IMR-90 (cell line): Measurements from ENCODE around the gene GRAMD4. TPM values are rescaled to one million over a fixed set of nuclear protein-coding genes. Genes with fewer than 3 reads are reported as not detected.

Experiments
- ATAC-seq: fragments of 200-7000 bp; cut with Tn5 transposase; 2 replicates; pipeline ENCODE4 v1.9.1; 2020; ENCODE audit warnings: low read depth, mild to moderate bottlenecking, moderate library complexity
- BruUV-seq: library from RNA; stranded (reverse); fragments of 400-500 nt; replicated peaks from 2 replicates; lab custom pipeline; 2021; lab: Mats Ljungman, UMichigan
- CTCF ChIA-PET: fragments of 300-600 bp; formaldehyde crosslinking; extraction: SDS; loops from one replicate; lab custom pipeline; 2021; ENCODE audit warnings: antibody characterized with exemption; lab: Yijun Ruan, JAX
- POLR2A ChIA-PET: fragments of 300-600 bp; sonication (Branson Sonifier 250); formaldehyde crosslinking; loops from one replicate; lab custom pipeline; 2022; ENCODE audit warnings: antibody characterized with exemption; ENCODE audit not compliant: unreplicated experiment; lab: Charles Lee
- DNase-seq: peaks from one replicate; pipeline ENCODE4 v3.0.0; 2013
- H2AFZ ChIP-seq: replicated peaks from 2 replicates; pipeline ENCODE3; 2013; ENCODE audit warnings: low read length, mild to moderate bottlenecking; ENCODE audit not compliant: poor library complexity
- H2AK5ac ChIP-seq: 2 replicates; pipeline ENCODE4 v1.6.1; 2013; ENCODE audit warnings: low read depth, low read length, inconsistent platforms
- H2AK9ac ChIP-seq: replicated peaks from 2 replicates; pipeline ENCODE3; 2013; ENCODE audit warnings: mild to moderate bottlenecking, low read depth, low read length, moderate library complexity; ENCODE audit not compliant: poor library complexity
- H2BK120ac ChIP-seq: 2 replicates; pipeline ENCODE4 v1.6.1; 2013; ENCODE audit warnings: low read depth, low read length, inconsistent platforms
- H2BK15ac ChIP-seq: 3 replicates; pipeline ENCODE4 v1.6.1; 2013; ENCODE audit warnings: low read depth, low read length, inconsistent platforms
- H2BK20ac ChIP-seq: 2 replicates; pipeline ENCODE4 v1.6.1; 2013; ENCODE audit warnings: low read depth, mild to moderate bottlenecking, inconsistent platforms, low read length, moderate library complexity
- H2BK5ac ChIP-seq: 2 replicates; pipeline ENCODE4 v1.6.1; 2013; ENCODE audit warnings: mild to moderate bottlenecking, low read depth, low read length, inconsistent platforms; ENCODE audit not compliant: poor library complexity, severe bottlenecking
- H3K14ac ChIP-seq: replicated peaks from 2 replicates; pipeline ENCODE4 v1.6.1; 2013; ENCODE audit warnings: low read depth, low read length, inconsistent platforms
- H3K18ac ChIP-seq: 2 replicates; pipeline ENCODE4 v1.6.1; 2013; ENCODE audit warnings: low read depth, low read length, control low read depth
- H3K23ac ChIP-seq: 2 replicates; pipeline ENCODE4 v1.6.1; 2013; ENCODE audit warnings: low read depth, low read length, inconsistent platforms
- H3K27ac ChIP-seq: 2 replicates; pipeline ENCODE4 v1.5.1; 2013; ENCODE audit warnings: mild to moderate bottlenecking, control low read depth, low read length; ENCODE audit not compliant: insufficient read depth
- H3K27me3 ChIP-seq: 2 replicates; pipeline ENCODE4 v1.6.1; 2013; ENCODE audit warnings: low read length; ENCODE audit not compliant: control insufficient read depth, insufficient read depth
- H3K36me3 ChIP-seq: 2 replicates; pipeline ENCODE4 v1.6.1; 2013; ENCODE audit warnings: low read length, mixed read lengths; ENCODE audit not compliant: control insufficient read depth, insufficient read depth
- H3K4ac ChIP-seq: 2 replicates; pipeline ENCODE4 v1.6.1; 2013; ENCODE audit warnings: low read depth, low read length, inconsistent platforms
- H3K4me1 ChIP-seq: 2 replicates; pipeline ENCODE4 v1.6.1; 2013; ENCODE audit warnings: low read length, mixed read lengths; ENCODE audit not compliant: control insufficient read depth, insufficient read depth
- H3K4me2 ChIP-seq: 2 replicates; pipeline ENCODE4 v1.6.1; 2013; ENCODE audit warnings: low read depth, mild to moderate bottlenecking, control low read depth, low read length, moderate library complexity
- H3K4me3 ChIP-seq: 2 replicates; pipeline ENCODE4 v1.5.1; 2013; ENCODE audit warnings: low read depth, mild to moderate bottlenecking, control low read depth, low read length, moderate library complexity; ENCODE audit not compliant: insufficient read depth
- H3K56ac ChIP-seq: 2 replicates; pipeline ENCODE4 v1.6.1; 2013; ENCODE audit warnings: low read length, inconsistent platforms; ENCODE audit not compliant: insufficient read depth; ENCODE audit errors: extremely low read depth
- H3K79me1 ChIP-seq, 2 experiments: 2 replicates each; pipeline ENCODE4 v1.6.1; 2013; ENCODE audit warnings: low read length in 2 of 2, inconsistent platforms in 1 of 2, low read depth in 1 of 2
- H3K9ac ChIP-seq: 2 replicates; pipeline ENCODE4 v1.6.1; 2013; ENCODE audit warnings: low read depth, low read length, control low read depth
- H3K9me1 ChIP-seq: 2 replicates; pipeline ENCODE4 v1.6.1; 2013; ENCODE audit warnings: low read length, inconsistent platforms; ENCODE audit not compliant: insufficient read depth
- H3K9me3 ChIP-seq: 2 replicates; pipeline ENCODE4 v1.6.1; 2013; ENCODE audit warnings: low read length; ENCODE audit not compliant: control insufficient read depth, insufficient read depth
- H4K20me1 ChIP-seq: 2 replicates; pipeline ENCODE4 v1.6.1; 2013; ENCODE audit warnings: low read length, inconsistent platforms; ENCODE audit not compliant: insufficient read depth
- H4K5ac ChIP-seq: 2 replicates; pipeline ENCODE4 v1.6.1; 2013; ENCODE audit warnings: mild to moderate bottlenecking, low read depth, low read length, control low read depth
- H4K8ac ChIP-seq, 2 experiments: 2 replicates each; pipeline ENCODE4 v1.6.1; 2013; ENCODE audit warnings: low read depth in 2 of 2, low read length in 2 of 2, control low read depth in 1 of 2, inconsistent platforms in 1 of 2
- H4K91ac ChIP-seq: 2 replicates; pipeline ENCODE4 v1.6.1; 2013; ENCODE audit warnings: low read depth, low read length, inconsistent platforms; ENCODE audit not compliant: insufficient read depth
- BHLHE40 ChIP-seq: fragments of 150-350 bp; IDR thresholded peaks from 2 replicates; pipeline ENCODE4 v1.6.1; 2016; ENCODE audit warnings: mild to moderate bottlenecking, low read depth, low read length
- CEBPB ChIP-seq: IDR thresholded peaks from 2 replicates; pipeline ENCODE4 v1.6.1; 2012; ENCODE audit warnings: low read depth, low read length, improper control_type of control experiment
- CHD1 ChIP-seq: IDR thresholded peaks from 2 replicates; pipeline ENCODE4 v1.6.1; 2012; ENCODE audit warnings: low read depth, low read length, improper control_type of control experiment
- CTCF ChIP-seq: conservative IDR thresholded peaks from 2 replicates; pipeline ENCODE4 v1.5.1; 2012; ENCODE audit warnings: mild to moderate bottlenecking, low read depth, low read length, improper control_type of control experiment
- ELK1 ChIP-seq: fragments of 150-350 bp; IDR thresholded peaks from 2 replicates; pipeline ENCODE4 v1.6.1; 2016; ENCODE audit warnings: low read depth, mild to moderate bottlenecking, low read length, moderate library complexity, borderline replicate concordance
- FOS ChIP-seq: fragments of 150-350 bp; IDR thresholded peaks from 2 replicates; pipeline ENCODE4 v1.6.1; 2016; ENCODE audit warnings: low read depth, low read length
- MAFK ChIP-seq: IDR thresholded peaks from 2 replicates; pipeline ENCODE4 v1.6.1; 2012; ENCODE audit warnings: low read depth, low read length, improper control_type of control experiment
- MAZ ChIP-seq: IDR thresholded peaks from 2 replicates; pipeline ENCODE4 v1.6.1; 2012; ENCODE audit warnings: low read depth, mild to moderate bottlenecking, low read length, improper control_type of control experiment, moderate library complexity, borderline replicate concordance
- MXI1 ChIP-seq: IDR thresholded peaks from 2 replicates; pipeline ENCODE4 v1.6.1; 2012; ENCODE audit warnings: low read depth, mild to moderate bottlenecking, low read length, moderate library complexity, borderline replicate concordance
- NFE2L2 ChIP-seq: fragments of 150-350 bp; IDR thresholded peaks from 2 replicates; pipeline ENCODE4 v1.6.1; 2016; ENCODE audit warnings: low read depth, mild to moderate bottlenecking, low read length
- POLR2A ChIP-seq: IDR thresholded peaks from 2 replicates; pipeline ENCODE4 v1.6.1; 2012; ENCODE audit warnings: mild to moderate bottlenecking, low read depth, low read length
- RAD21 ChIP-seq: IDR thresholded peaks from 2 replicates; pipeline ENCODE4 v1.6.1; 2012; ENCODE audit warnings: low read length, improper control_type of control experiment
- RCOR1 ChIP-seq: IDR thresholded peaks from 2 replicates; pipeline ENCODE4 v1.6.1; 2012; ENCODE audit warnings: mild to moderate bottlenecking, low read length, improper control_type of control experiment; ENCODE audit not compliant: insufficient replicate concordance
- RFX5 ChIP-seq: IDR thresholded peaks from 2 replicates; pipeline ENCODE4 v1.8.0; 2012; ENCODE audit warnings: low read depth, mild to moderate bottlenecking, low read length, moderate library complexity
- SMC3 ChIP-seq: fragments of 150-350 bp; IDR thresholded peaks from 2 replicates; pipeline ENCODE4 v1.6.1; 2016; ENCODE audit warnings: low read depth, mild to moderate bottlenecking, antibody characterized with exemption, low read length, moderate library complexity
- USF2 ChIP-seq: fragments of 150-350 bp; IDR thresholded peaks from 2 replicates; pipeline ENCODE4 v1.6.1; 2017; ENCODE audit warnings: mild to moderate bottlenecking, antibody characterized with exemption, low read length, low read depth
- WGBS, 2 experiments: methylation state at CpG; one replicate each; pipeline versions ENCODE4 v1.1.5 to v1.1.7; 2013; ENCODE audit warnings: missing lambda C conversion rate in 2 of 2; ENCODE audit not compliant: insufficient read length in 1 of 2; ENCODE audit errors: extremely low coverage in 2 of 2; 5-methylcytosine and 5-hydroxymethylcytosine counted together
- dilution Hi-C: fragments of 300-500 bp; cut with HindIII; formaldehyde crosslinking; loops from one replicate; pipeline ENCODE4 v1.14.3; 2018; ENCODE audit warnings: low sequenced_read_pairs; ENCODE audit not compliant: unreplicated experiment
- in situ Hi-C: fragments of 300-500 bp; cut with MboI; formaldehyde crosslinking; loops from 3 replicates; pipeline ENCODE4 v1.14.3; 2019; ENCODE audit warnings: low sequenced_read_pairs, inconsistent platforms, mixed read lengths
- intact Hi-C: fragments of 100-400 bp; cut with micrococcal nuclease; formaldehyde crosslinking; loops from 2 replicates; pipeline ENCODE4 v1.10.0; 2022
- polyA plus RNA-seq, 3 experiments: library from polyadenylated mRNA; depleted of rRNA; stranded (reverse); fragments of >200 nt; gene quantifications; 2 replicates each; pipeline ENCODE4 v1.2.3, GENCODE V29; 2012; ENCODE audit warnings: low replicate concordance in 1 of 3
- total RNA-seq: library from RNA; depleted of rRNA; stranded (reverse); fragments of >200 nt; gene quantifications from 2 replicates; pipeline ENCODE4 v1.2.3, GENCODE V29; 2012

The GRAMD4 gene
- total and polyA plus RNA-seq, 2 of the 4 experiments (the other 2 are of a cell fraction): 2.7 to 5.8 TPM

- ChIA-PET POLR2A (no interaction called here), CTCF (interaction anchor here (1.0 kb wide), 1 partner anchor 12 kb away, joined by 3 read pairs; no protein-coding TSS in a partner anchor)
- 90% methylated on average over 2 of the region's 7 CpGs; no CpG with 5 or more reads in 1 of the 2 experiments for WGBS, 2 experiments
- H3K18ac ChIP-seq: no peak overlapping the region
- intact Hi-C loops: no loop called here
- no peak overlapping the region for H2BK5ac ChIP-seq
- H3K27ac ChIP-seq: no peak overlapping the region
- H2BK15ac ChIP-seq: no peak overlapping the region
- no peak overlapping the region for H2AK9ac ChIP-seq
- peaks cover 24% of the 10 kb centered on the region for H4K20me1 ChIP-seq
- TF ChIP-seq MAFK (no peak), NFE2L2 (no peak), RFX5 (no peak), POLR2A (no peak), RCOR1 (no peak), CEBPB (no peak), MAZ (no peak), USF2 (no peak), FOS (no peak), BHLHE40 (no peak), RAD21 (no peak), CHD1 (no peak), CTCF (no peak), ELK1 (no peak), MXI1 (no peak), SMC3 (no peak)
- no peaks in the 10 kb centered on the region for H3K9me3 ChIP-seq
- H4K8ac ChIP-seq: no peak overlapping the region
- in situ Hi-C loops: no loop called here
- H3K9me1 ChIP-seq: no peaks in the 10 kb centered on the region
- H3K36me3 ChIP-seq: no peaks in the 10 kb centered on the region
- H4K5ac ChIP-seq: no peak overlapping the region
- H2BK20ac ChIP-seq: no peak overlapping the region
- no peak overlapping the region for H2BK120ac ChIP-seq
- no TSS peak for BruUV-seq
- no peak overlapping the region for H3K23ac ChIP-seq
- no peak overlapping the region for H2AFZ ChIP-seq
- peaks cover 2% of the 10 kb centered on the region; the same call in 1 of the 2 replicates for H3K27me3 ChIP-seq
- no peak overlapping the region for H3K4ac ChIP-seq
- H3K79me1 ChIP-seq: peaks cover 0 to 5% of the 10 kb centered on the region in 2 experiments; a peak in 1 of 4 replicates
- H3K56ac ChIP-seq: no peak overlapping the region
- H3K9ac ChIP-seq: no peak overlapping the region
- peaks cover 12% of the 10 kb centered on the region for H3K4me1 ChIP-seq
- H4K91ac ChIP-seq: no peak overlapping the region
- H3K14ac ChIP-seq: no peak overlapping the region
- H3K4me3 ChIP-seq: no peak overlapping the region
- dilution Hi-C loops: no loop called here
- no peak for ATAC-seq
- H2AK5ac ChIP-seq: no peak overlapping the region
- H3K4me2 ChIP-seq: no peak overlapping the region
- no peak for DNase-seq
These were observed 9.0 kb upstream of the GRAMD4 start for GRCh38 chr22:46611189-46611588.
